ENCODE data around the gene PLB1.

Gene PLB1

DNA sequence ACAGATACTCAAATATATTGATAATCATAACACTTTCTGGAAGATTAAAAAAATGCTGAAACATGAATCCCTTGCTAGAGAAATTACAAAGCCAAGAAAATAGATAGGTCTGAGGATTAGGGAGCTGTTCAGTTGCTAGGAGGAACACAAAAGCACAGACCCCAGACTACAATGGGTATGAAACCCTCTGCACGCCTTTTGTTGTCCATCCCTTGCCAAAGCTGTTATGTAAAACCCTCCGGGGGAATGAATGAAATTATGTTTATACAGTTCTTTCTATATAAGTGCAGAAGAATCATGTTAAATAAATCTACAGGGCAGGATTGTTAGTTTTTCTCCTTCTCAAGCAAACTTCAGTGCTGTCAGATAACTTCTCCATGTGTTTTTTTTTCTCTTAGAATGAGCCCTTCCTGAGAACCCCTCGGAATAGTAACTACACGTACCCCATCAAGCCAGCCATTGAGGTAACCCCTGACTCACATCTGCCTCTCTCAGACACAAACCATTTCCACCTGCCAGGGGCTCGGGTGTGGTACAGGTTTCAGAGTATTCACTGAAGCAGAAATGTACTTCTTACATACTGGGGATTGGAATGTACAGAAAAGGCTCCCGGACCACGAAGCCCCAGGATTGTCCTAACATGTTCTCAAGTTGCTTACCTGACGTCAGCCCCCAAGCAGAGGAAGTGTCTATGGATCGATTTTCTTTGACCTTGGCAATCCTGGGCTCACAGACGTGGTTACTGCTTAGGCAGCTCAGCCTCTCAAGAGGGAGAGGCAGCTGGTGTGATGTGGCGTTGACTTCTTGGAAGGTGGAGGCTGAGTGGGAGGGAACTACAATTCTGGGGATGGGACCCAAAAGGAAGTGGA is 118.0 kb downstream of the PLB1 start:
- no peak overlapping the region for H3K27ac ChIP-seq
- TF ChIP-seq, protein P1, sequence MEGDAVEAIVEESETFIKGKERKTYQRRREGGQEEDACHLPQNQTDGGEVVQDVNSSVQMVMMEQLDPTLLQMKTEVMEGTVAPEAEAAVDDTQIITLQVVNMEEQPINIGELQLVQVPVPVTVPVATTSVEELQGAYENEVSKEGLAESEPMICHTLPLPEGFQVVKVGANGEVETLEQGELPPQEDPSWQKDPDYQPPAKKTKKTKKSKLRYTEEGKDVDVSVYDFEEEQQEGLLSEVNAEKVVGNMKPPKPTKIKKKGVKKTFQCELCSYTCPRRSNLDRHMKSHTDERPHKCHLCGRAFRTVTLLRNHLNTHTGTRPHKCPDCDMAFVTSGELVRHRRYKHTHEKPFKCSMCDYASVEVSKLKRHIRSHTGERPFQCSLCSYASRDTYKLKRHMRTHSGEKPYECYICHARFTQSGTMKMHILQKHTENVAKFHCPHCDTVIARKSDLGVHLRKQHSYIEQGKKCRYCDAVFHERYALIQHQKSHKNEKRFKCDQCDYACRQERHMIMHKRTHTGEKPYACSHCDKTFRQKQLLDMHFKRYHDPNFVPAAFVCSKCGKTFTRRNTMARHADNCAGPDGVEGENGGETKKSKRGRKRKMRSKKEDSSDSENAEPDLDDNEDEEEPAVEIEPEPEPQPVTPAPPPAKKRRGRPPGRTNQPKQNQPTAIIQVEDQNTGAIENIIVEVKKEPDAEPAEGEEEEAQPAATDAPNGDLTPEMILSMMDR (conservative IDR thresholded peaks at IDR 0.05) = no peak
- TF ChIP-seq ZFX (IDR thresholded peaks at IDR 0.05) = no peak

DNA sequence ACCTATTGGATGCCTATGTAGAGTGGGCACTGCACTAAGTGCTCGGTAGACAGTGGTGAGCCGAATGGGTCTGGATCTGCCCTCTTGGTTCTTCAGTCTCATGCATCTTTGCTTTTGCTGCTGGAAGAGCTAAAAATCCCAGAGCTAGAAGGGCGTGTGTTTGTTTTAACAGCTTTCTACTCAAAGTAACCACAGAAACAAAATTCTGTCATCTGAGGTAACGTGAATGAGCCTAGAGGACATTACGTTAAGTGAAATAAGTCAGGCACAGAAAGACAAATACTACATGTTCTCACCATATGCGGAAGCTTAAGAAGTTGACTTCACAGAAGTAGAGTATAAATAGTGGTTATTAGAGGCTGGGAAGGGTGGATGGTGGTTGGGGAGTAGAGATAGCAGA is 119.8 kb downstream of the PLB1 start:
- no peak overlapping the region for H3K27ac ChIP-seq
- TF ChIP-seq, protein P1 (conservative IDR thresholded peaks at IDR 0.05) = no peak
- no peak for TF ChIP-seq ZFX (IDR thresholded peaks at IDR 0.05)

DNA sequence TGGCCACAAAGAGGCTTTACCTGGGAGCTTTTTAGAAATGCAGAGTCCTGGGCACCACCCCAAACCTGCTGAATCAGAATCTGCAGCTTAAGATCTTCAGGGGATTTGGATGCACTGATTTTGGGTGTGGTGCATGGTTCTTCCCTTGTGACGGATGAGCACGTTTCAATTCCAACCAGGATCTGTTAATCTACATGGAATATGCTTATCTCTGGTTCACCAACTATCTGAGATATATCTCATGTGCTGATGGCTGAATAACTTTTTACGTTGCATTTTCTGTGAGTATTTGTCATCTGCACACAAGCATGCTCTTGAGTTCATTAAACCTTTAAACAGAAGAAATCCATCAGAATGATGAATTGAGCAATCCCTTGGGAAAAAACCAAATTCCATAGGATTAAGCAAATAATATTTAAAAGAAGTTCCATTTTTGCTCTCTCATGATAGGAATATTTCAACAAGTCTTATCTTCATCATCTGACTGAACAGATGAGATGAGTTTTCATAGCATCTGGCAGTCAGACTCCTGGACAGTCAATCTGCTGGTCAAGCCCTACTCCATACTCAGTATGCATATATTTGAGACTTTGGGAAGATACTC is 120.6 kb downstream of the PLB1 start:
- H3K27ac ChIP-seq = no peak overlapping the region
- TF ChIP-seq, protein P1 (conservative IDR thresholded peaks at IDR 0.05) = no peak
- no peak for TF ChIP-seq ZFX (IDR thresholded peaks at IDR 0.05)

DNA sequence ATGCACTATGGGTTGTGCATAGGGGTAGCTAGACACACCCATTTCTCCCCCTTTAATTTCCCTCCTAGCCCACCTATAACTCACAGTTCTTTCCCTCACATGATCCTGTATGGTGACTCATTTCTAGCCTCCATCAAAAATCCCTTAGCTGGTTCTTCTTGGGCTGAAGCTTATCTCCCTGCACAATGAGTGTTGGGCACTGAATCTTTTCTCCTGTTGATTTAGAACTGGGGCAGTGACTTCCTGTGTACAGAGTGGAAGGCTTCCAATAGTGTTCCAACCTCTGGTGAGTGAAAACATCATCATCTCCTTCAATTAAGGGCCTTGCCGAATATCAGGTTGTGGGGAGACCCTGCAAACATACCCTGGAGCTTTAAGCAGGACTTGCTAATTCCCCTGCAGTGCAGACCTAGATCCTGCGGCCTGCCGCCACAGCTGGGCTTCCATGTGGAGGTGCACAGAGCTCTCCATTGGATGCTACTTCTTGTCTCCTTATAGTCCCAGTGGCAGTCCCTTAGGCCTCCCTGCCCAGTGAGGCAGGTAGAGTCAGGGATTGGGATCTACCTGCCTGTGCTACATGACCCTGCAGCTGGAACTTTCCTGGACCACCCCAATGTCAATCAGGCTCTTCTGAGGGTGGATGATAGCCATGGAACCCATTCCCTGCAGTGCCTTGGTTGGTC is 121.8 kb downstream of the PLB1 start:
- TF ChIP-seq, protein P1 (conservative IDR thresholded peaks at IDR 0.05) = no peak
- TF ChIP-seq ZFX (IDR thresholded peaks at IDR 0.05) = no peak
- no peak overlapping the region for H3K27ac ChIP-seq

DNA sequence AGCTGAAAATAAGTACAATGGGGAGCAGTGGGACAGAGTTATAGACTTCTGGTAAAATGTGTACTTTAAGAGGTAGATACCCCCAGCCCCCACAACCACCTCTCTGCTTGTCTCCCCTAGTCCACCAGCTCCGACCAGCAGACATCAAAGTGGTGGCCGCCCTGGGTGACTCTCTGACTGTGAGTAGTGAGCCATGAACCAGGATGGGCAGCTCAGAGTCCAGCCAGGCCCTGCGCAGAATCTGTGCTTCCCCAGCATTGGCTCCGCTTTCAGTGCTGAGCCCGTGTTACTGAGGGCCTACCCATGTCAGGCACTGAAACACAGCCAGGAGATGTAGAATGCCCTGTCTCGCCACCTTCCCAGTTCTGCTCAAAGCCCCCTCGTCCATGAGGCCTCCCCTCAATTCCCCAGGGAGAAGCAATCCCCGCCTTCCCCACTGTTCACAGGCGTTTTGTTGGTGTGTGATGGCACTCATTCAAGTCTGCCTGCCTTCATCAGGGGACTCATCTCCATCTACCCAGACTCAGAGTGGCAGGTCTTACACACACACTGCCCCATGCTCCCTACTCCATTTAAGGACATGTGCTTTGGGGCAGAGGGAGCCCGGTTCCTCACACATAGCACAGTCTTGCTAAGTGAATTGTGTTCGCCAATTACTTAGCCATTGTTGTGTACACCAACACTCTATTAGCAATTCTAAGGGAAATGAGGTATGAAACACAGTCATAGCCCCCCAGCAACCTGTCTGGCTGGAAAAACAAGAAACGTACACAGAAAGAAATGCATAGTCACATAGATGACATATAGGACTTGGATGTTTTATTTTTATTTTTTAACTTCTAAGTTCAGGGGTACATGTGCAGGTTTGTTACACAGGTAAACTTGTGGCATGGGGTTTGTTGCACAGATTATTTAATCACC is 122.6 kb downstream of the PLB1 start:
- no peak overlapping the region for H3K27ac ChIP-seq
- no peak for TF ChIP-seq ZFX (IDR thresholded peaks at IDR 0.05)
- TF ChIP-seq, protein P1 (conservative IDR thresholded peaks at IDR 0.05) = no peak

DNA sequence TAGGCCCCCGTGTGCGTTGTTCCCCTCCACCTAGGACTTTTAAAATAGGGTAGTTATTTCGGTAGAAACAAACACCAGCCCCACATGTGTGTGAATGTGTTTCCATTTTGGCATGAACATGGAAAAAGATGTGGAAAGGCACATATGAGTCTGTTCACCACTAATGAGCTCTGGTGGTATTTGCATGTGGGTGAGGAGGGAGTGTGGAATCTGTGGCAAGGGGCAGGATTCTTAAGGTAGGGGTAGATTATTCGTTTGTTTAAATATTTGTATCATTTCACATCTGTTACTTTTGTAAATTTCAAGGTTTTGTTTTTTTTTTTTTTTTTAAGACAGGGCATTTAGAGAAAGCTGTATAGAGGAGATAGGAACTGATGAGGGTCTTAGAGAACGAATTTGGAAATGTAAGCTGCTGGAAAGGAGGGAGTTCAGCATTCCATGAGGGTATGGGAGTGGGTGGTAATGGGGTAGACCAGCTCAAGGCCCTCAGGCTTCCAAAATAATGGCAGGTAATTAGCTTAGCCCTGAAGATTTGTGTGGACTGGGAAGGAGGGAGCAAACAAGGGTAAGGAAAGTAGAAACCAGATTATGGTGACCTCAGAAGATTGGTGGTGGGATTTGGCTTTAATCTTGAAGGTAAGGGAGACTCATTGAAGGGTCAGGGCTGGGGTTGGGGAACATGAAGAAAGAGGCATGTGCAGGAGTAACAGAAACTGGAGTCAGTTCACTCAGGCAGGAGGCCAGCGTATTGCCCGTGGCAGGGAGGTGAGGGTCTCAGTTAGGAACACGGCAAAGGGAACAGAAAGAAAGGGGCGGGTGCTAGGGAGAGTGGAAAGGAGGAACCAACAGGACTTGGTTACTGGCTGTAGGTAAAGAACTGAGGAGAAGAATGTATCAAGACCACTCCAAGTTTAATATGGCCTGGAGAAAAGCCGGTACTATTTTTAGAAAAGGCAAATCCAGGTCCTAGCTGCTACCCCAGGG is 123.6 kb downstream of the PLB1 start:
- no peak overlapping the region for H3K27ac ChIP-seq
- TF ChIP-seq, protein P1 (conservative IDR thresholded peaks at IDR 0.05) = no peak
- no peak for TF ChIP-seq ZFX (IDR thresholded peaks at IDR 0.05)
